GM12875 (cell line): ENCODE data around the gene CLP1.
"Not testable (repeated sequence)": the region's sequence is repeated elsewhere in the genome, so short reads cannot be mapped to it uniquely, and the experiment has no call there.

Experiments used
- H3K4me3 ChIP-seq: one replicate; pipeline ENCODE4 v1.5.1; 2011; ENCODE audit warnings: low read depth, low read length, control low read depth
- CTCF ChIP-seq: IDR thresholded peaks from 2 replicates; pipeline ENCODE4 v1.5.1; 2011; ENCODE audit warnings: low read depth, mild to moderate bottlenecking, control low read depth, inconsistent platforms, low read length, moderate library complexity, borderline replicate concordance; ENCODE audit not compliant: insufficient read depth

CLP1 gene

GRCh38 chr11:57651408-57651807, 6.2 kb upstream of the CLP1 start:
- no peak overlapping the region for H3K4me3 ChIP-seq
- no peak for TF ChIP-seq CTCF

- H3K4me3 ChIP-seq = not testable (repeated sequence)
Measured at GRCh38 chr11:57652230-57652629, 5.3 kb upstream of the CLP1 start.

GRCh38 chr11:57652662-57653061, 4.9 kb upstream of the CLP1 start:
- no peak for TF ChIP-seq CTCF
- H3K4me3 ChIP-seq = no peak overlapping the region

GRCh38 chr11:57653163-57653562, 4.4 kb upstream of the CLP1 start:
- H3K4me3 ChIP-seq = no peak overlapping the region
- TF ChIP-seq CTCF = no peak

GRCh38 chr11:57656885-57657193, 723 bp upstream of the CLP1 start:
- no peak for TF ChIP-seq CTCF
- H3K4me3 ChIP-seq = peak overlapping the region; percentile 82

- no peak for TF ChIP-seq CTCF
- H3K4me3 ChIP-seq = peak overlapping the region; percentile 82
Measured at GRCh38 chr11:57658023-57658361, 430 bp downstream of the CLP1 start.

- no peak overlapping the region for H3K4me3 ChIP-seq
- no peak for TF ChIP-seq CTCF
Measured at GRCh38 chr11:57659669-57660068, 2.1 kb downstream of the CLP1 start.

- H3K4me3 ChIP-seq = no peak overlapping the region
- TF ChIP-seq CTCF = peak; percentile 12; the same call in 1 of the 2 replicates
Measured at GRCh38 chr11:57662893-57663292, 5.3 kb downstream of the CLP1 start.
